Fibroblast of skin of abdomen (primary cell): ENCODE measurements around the gene CFAP299.

Source experiments
- DNase-seq: peaks from one replicate; pipeline ENCODE4 v3.0.0-alpha.2; 2013

Gene CFAP299

DNA sequence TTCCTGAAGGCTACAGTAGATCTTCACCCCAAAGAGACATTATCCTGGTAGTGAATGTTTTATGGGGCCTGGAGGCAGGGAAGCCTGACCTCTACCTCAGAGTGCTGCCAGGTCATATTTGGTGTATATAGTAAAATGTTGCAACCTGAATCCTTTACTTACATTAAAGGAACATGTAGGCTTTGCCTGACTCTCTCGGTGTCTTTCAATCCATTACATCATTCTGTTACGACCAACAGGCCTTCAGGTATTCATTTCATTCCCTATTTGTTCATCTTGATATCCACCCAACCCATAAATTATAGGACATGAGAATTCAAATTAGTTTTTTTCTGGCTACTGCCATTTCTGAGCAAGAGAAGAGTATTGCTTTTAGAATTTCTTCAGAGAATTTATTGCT lies 116.5 kb downstream of the CFAP299 start:
- DNase-seq = no peak

DNA sequence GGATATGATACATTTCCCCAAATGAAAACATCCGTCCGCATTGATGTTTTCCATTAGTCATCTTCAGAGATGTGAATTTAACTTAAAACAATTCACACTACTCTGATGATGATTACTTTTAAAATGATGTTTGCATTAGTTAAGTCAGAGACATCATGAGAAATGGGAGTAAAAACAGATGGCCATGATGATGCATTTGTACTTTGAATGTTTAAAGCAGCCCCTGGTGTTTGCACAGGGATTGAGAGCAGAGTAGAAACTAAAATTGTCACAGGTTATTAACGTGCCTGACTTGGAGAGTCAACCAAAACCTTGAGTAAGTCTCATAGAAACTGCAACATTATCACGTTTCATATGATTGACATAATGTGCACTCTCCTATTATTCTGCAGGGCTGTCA lies 117.2 kb downstream of the CFAP299 start:
- peak; percentile 41 for DNase-seq

DNA sequence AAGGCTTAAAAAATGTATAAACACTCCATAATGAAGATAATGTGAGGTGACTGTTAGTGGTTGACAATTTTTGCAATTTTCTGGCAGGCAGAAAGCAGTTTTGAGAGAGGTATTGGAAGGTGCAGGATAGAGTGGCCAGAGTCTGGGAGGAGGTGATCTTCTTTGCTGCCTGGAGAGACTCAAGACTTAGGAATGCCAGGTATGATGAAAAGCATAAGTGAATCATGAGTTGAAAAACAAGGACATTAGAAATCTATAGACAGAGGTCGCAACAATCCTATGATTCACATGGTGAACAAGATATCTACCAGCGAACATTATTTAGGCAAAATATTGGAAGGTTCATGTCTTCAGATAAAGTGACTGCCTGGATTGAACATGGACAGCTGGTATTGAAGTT lies 118.5 kb downstream of the CFAP299 start:
- DNase-seq = peak; percentile 42

DNA sequence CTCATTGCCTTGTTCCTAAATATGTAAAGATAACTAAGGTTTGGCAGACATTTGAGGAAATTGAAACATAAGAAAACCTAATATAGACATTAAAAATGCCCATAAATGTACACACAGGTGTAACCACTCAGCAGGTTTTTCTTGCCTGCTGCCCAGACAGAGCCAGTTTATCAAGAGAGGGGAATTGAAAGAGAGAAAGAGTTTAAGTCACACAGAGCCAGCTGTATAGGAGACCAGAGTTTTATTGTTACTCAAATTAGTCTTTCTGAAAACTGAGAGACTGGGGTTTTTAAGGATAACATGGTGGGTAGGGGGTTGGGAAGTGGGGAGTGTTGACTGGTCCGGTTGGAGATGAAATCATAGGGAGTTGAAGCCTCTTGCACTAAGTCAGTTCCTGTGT lies 119.0 kb downstream of the CFAP299 start:
- DNase-seq = no peak

DNA sequence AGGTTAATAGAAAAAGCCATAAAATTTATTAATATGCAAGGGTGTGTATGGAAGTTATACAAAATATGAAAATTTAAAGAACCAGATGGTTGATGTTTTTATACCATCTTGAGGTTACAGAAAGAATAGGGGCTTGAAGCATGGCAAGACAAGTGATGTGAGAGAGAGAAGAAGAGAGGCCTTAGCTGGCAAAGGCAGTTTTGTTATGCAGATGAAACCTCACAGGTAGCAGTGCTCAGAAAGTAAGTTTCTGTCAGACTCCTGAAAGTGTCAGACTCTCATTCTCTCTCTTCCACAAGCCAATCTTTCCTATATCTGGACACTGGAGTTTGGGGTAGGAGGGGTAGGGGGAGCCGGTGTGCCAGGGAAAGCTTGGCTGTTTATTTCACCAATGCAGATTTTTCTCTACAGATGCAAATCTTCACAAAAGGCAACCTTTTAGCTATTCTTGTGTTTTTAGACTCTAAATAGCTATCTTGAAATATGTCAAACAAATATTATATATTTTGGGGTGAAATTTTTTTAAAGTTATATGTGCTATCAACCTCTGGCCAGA lies 124.5 kb downstream of the CFAP299 start:
- no peak for DNase-seq

DNA sequence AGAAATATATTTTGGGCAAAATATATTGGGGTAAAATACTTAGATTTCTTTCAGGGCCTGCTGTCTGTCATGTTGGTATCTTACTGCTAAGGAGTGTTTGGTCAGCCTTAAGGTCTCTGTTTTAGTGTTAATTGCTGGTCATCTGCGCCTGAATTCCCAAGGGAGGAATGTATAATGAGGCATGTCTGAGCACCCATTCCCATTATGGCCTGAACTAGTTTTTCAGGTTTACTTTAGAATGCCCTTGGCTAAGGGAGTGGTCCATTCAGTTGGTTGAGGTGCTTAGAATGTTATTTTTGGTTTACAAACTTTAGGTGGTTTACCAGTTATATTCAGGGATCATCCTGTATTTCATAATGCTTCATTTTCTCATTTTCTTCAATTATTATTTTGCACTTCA lies 125.9 kb downstream of the CFAP299 start:
- no peak for DNase-seq

DNA sequence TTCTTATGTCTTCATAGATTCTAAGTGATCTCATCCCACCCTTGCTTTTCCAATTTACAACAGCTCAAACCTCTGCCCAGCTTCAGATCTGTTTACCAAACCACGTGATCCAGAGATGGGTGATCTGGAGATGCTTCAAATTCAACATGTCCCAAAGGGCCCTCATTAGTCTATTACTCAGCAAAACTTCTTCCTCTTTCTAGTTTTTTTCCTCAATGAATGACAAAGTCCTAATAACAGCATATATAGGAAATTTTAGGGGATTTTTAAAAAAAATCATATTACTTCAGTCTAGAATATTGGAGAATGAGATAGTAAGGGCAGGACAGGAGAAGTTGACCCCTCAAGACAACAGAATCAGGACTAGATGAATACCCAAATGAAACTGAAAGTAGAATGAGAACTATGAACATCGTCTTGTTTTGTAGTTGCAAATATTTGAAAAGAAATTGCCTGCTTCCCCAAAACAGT lies 127.1 kb downstream of the CFAP299 start:
- no peak for DNase-seq

DNA sequence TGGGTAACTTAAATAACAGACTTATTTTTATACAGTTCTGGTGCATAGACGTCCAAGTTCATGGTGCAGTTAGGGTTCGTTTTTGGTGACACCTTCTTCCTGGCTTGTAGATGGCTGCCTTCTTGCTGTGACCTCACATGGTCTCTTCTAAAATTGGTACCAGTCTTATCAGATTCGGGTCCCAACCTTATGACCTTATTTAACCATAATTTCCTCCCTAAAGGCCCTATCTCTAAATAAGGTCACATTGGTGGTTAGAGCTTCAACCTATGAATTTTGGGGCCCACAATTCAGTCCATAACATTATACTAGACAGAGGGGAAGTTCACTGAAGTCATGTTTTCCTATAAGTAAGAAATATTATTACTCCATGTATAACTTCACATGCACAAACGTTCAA lies 128.0 kb downstream of the CFAP299 start:
- no peak for DNase-seq

DNA sequence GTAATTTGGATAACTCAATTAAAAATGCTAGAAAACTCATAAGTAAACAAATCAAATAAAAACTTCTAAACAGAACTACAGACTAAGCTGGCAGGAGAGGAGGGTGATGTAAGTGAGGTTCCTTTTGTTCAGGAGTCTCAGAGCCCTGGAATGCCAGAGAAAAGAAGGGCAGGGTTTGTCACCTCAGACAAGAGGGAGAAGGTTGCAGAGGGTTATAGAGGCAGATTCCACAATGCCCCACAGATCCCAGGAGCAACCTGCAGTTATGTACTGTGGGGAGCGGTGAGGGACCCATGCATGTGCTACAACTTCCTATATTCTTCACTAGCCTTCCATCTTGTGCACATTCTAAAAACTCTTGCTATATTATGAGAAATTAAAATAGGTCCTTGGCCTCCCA lies 129.7 kb downstream of the CFAP299 start:
- no peak for DNase-seq

DNA sequence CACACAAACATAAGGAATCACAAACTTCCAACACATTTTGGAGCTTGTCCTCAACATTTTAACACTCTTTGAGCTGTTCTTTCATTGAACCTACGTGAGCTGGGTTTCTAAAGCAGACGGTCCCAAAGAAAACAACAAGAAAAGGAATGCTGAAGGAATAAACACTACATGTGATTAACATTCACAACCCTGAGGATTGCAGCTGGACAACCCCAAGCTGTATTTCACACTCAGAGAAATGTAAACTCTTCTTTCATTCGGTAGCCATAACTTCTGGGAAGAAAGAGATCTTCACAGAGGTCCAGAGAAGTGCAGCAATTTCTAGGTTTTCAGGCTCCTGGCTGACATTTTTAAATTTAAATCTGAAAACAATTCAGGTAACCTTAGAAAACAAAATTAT lies 130.2 kb downstream of the CFAP299 start:
- DNase-seq = no peak

DNA sequence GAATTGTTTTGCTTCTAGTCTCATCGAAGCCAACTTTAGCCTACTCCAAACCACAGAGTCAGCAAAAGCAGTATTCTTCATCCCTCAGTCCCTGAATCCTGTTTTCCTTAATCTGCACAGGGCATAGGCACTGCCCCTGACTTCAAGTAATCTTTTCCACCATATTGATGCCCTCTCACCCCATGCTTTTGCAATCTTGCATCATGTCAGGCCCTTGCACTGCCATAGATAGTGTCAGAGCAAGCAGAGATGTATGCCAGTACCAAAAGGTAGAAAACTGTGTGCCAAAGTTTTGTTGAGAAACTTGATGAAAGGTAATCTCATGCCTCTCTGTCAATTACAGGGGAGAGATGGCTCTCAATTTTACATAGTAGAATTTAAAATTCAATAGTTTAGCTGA lies 131.1 kb downstream of the CFAP299 start:
- DNase-seq = no peak

DNA sequence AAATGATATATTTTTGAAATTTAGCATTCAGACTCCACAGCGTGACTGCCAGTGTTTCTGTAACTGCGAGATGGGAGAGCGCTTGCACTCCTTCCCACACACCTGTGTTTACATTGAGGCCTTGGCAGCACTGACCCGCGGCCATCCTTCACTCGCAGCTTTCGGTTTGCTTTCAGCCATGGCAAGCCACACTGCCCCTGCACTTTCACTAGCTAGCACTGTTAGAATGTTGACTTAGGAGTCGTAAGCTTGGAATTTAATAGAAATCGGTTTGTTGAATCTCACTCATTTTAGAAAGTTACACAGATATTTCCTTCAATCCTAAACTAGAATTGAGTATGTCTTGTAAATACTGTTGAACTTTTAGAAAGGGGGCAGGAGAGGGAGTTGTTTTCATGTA lies 136.2 kb downstream of the CFAP299 start:
- DNase-seq = no peak

DNA sequence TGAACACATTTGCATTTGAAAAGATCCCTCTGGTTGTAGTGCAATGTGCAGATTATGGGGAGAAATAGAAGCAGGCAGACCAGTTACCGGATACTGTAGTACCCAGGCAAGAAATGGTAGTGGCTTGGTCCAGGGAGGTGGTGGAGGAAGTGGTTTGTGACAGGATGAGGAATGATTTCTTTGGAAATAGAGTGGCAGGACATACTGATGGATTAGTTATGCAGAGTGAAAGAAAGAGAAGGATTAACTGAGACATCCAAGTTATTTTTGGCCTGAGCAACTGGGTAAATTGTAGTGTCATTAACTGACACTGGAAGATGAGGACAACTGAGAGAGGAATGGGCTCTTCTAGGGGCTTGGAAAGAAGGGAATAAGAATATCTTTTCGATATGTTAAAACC lies 139.7 kb downstream of the CFAP299 start:
- DNase-seq = no peak

DNA sequence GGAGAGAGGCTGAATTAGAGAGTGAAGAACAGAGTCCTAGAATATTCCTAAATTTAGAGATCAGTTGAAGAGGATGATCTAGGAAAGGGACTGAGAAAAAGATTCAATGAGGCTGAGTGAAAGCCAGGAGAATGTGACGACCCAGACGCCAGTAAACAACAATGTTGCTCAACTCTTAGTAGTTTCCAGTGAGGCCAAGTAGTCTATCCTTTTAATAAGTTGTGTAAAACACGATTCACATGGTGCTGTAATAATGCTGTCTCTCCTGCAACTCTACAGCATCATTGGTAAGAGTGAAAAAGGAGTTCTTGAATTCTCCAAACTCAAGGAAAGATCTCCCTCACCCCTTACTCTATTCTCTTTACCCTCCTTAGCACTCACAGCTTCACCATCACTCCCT lies 140.3 kb downstream of the CFAP299 start:
- DNase-seq = no peak

DNA sequence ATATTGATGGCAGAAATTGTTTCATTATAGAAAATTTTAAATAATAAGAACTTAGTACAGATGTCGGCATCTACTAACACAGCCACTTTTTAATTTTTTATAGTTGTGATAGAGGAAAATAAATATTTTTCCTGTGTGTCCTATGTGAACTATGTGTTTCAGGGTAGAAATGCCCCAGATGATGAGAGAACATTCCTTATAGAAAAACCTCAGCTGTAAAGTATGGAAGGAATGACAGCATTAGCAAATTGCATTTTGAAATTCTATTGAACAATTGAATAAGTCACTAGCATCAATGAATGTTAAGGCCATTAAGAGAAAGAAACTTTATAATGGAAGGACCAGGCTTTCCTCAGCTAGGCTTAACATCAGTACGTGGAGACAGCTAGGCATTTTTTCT lies 149.2 kb downstream of the CFAP299 start:
- DNase-seq = peak; percentile 51

DNA sequence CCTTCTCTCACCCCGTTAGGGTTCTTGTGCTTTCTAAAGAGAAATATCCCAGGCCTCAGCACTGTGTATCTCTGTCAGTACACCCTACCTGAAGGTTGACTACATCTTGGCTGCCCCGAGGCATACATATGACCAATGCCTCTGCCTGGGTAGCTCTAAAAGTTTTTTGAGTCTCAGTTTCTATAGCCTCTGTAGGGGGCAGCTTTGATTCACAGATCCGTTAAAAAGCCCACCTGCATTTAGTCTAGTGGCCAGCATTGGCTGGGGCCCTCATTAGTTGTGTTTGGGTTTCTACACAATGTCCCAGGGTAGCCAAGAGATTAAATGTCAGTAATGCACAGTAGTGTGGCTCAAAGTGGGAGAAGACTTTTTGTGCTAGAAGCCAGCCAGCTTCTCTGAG lies 151.1 kb downstream of the CFAP299 start:
- DNase-seq = no peak

DNA sequence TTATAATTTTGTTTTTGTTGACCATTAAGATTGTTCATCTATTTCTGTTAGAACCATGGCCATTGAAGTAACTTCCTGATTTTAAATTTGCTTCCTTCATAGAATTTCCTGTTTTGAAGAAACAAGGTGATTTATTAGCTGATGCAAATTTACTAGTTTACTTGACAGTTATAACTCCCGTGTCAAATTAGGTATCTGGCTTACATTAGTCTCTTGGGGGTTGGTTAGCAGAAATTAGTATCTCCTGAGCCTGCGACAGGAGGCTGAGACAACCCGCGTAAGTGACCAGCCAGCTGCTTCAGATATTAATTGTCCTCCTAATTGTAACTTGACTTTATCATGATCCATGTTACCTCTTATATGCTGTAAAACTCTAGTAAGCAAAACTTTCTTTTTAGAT lies 154.3 kb downstream of the CFAP299 start:
- DNase-seq = no peak

DNA sequence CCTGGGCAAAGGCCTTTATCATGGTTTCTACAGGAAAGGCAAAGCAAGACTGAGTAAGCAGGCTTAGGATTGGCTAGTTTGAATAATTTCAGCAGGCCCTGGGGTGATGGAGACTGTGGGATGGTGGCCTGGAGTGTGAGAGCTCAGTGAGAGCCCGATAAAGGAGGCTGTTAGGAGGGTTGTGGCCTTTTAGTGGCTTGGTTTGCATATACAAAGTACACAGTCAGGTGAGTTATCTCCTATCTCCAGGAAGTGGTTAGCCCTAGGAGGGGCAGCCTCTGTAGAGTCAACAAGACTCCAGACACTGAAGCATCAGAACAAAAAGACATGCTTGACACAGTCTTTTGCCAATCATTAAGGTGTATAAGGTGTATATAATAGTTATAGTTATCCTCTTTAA lies 157.2 kb downstream of the CFAP299 start:
- no peak for DNase-seq

DNA sequence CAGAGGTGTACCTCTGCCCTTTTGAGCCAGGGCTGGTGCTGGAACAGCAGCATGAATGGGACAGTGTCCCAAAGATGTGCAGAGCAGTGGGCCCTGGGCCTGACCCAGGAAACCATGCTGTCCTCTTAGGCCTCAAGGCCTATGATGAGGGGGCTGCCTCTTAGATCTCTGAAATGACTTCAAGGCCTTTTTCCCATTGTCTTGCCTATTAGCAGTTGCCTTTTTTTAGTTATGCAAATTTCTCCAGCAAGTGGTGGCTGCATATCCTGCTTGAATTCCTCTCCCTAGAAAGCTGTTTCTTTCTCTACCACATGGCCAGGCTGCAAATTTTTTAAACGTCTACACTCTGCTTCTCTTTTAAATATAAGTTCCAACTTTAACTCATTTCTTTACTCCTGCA lies 160.3 kb downstream of the CFAP299 start:
- DNase-seq = no peak

DNA sequence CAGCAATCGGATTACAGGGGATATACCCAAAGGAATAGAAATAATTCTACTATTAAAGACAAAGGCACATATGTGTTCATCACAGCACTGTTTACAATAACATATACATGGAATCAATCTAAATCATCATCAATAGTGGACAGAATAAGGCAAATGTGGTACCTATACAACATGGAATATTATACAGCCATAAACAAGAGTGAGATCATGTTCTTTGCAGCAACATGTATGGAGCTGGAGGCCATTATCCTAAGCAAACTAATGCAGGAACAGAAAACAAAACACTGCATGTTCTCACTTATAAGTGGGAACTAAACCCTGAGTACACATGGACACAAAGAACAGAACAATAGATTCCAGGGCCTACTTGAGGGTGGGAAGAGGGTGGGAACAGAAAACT lies 163.2 kb downstream of the CFAP299 start:
- DNase-seq = no peak

DNA sequence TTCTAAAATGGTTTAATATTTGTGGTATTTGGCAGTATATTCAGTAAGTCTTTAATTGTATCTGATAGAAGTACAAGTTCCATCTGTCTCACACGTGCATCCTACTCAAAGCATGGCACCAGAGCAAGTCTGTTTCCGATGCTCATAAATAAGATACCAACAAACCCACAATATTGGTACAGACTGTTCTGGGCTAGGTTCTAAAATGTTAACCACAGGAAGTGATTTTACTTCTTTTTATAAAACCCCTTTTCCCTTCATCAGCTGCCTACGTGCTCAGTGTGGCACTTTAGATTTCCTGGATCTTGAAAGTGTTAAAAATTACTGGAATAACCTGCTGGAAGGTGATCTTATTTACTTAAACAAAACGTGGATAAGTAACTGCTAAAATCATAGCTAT lies 165.1 kb downstream of the CFAP299 start:
- no peak for DNase-seq

DNA sequence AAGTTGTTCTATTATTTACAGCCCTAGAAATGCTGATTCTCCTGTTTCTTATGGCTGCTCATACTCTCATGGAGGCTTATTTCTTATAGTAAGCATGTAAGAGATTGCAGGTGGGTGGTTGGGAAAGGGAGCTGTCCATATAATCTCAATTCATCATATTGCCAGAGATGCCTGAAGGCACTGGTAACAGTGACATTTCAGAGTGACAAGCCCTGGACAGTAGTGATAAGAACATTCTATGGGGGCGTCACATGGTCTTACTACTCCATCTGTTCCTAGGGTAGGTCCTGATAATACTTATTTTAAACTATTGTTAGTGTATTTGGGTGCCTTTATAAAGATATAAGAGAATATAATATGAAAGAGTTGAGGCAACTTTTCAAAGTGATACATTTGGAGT lies 171.5 kb downstream of the CFAP299 start:
- no peak for DNase-seq

DNA sequence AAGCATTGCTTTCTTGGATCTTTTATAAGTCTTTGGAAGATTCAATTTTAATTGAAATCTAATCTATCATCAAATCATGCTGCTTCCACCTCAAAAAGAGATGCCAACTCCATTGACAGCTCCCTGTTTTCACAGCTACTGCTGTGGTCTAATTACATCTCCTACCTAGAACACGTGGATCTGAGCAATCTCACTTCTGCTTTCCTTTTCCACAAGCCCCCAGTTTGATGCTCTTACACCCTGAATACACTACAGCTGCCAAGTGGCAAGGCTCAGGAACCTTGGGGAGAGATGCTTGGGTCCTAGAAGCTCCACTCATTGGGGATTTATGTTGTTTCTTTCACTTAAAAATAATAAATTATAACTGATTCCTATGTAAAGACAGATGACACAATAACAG lies 172.0 kb downstream of the CFAP299 start:
- DNase-seq = no peak

DNA sequence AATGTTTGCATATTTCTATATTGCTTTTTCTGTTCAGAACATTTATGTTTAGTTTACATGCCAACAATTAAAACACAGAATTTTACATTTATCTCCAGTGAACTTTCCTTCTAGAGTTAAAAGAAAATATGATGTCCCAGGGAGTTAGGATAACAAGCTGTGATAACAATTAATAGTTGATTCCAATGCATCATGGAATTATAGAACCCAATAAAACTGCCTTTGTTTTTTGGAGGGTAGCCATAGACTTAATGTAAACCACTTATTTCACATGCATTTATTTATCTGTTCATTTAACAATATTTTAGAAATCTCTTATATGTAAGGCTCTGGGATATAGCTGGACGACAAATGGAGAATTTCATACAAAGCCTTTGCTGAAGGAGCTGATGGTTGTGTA lies 180.0 kb downstream of the CFAP299 start:
- no peak for DNase-seq

DNA sequence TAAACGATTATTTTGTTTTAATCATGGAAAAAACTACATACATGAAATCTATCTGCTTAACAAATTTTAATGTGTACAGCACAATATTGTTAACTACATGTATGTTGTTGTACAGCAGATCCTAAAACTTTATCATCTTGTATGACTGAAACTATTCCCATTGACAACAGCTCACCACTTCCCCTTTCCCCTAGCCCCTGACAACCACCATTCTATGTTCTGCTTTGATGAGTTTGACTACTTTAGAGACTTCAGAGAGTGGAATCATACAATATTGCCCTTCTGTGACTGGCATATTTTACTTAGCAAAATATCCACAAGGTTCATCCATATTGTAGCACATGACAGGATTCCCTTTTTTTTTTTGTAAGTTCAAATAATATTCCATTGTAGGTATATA lies 185.9 kb downstream of the CFAP299 start:
- DNase-seq = no peak

DNA sequence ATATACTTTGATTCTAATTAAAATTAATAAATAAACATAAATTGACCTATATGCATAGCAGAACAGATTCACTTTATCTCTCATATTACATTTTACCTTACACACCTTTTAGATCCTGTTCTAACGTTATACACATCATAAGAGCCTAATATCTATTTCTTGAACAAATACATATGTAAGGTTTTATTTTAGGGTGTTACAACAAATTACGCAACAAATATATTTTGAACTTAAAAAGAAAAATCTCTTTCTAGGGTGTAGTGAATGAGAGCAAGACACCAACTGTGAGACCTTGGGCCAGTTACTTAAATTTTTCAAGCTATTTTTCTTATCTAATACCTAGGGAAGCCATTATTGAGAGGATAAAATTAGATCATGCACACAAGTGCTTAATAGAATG lies 191.2 kb downstream of the CFAP299 start:
- no peak for DNase-seq
